Measurements from ENCODE around the gene SSC5D.
A peak's percentile ranks its signal among the peaks of the same experiment; 100 is the strongest.

Gene SSC5D

GRCh38 chr19:55504252-55504603 is 16.0 kb downstream of the SSC5D start:
- TF ChIP-seq CTCF (IDR thresholded peaks at IDR 0.05): no peak

GRCh38 chr19:55504981-55505380 is 16.7 kb downstream of the SSC5D start:
- no peak for TF ChIP-seq CTCF (IDR thresholded peaks at IDR 0.05)

- TF ChIP-seq CTCF (IDR thresholded peaks at IDR 0.05): no peak
These were observed 19.9 kb downstream of the SSC5D start for GRCh38 chr19:55508120-55508519.

GRCh38 chr19:55516878-55517620 is 28.8 kb downstream of the SSC5D start:
- TF ChIP-seq CTCF (IDR thresholded peaks at IDR 0.05): peak; percentile 80

- TF ChIP-seq CTCF (IDR thresholded peaks at IDR 0.05): no peak
These were observed 31.4 kb downstream of the SSC5D start for GRCh38 chr19:55519451-55520311.

- no peak for TF ChIP-seq CTCF (IDR thresholded peaks at IDR 0.05)
These were observed 32.6 kb downstream of the SSC5D start for GRCh38 chr19:55520691-55521292.

GRCh38 chr19:55525289-55526101 is 37.3 kb downstream of the SSC5D start:
- no peak for TF ChIP-seq CTCF (IDR thresholded peaks at IDR 0.05)
